GM12874 (cell line): ENCODE data around the gene MAN1B1.

Source experiments
- CTCF ChIP-seq: IDR thresholded peaks from 2 replicates; pipeline ENCODE4 v1.5.1; 2011; ENCODE audit warnings: low read depth, mild to moderate bottlenecking, control low read depth, low read length, moderate library complexity; ENCODE audit not compliant: insufficient read depth

MAN1B1 gene

GRCh38 chr9:137148242-137148641 is 61.5 kb downstream of the MAN1B1 start:
- no peak for TF ChIP-seq CTCF

- TF ChIP-seq CTCF = no peak
Observed at GRCh38 chr9:137148661-137149060, 61.9 kb downstream of the MAN1B1 start.

- no peak for TF ChIP-seq CTCF
Observed at GRCh38 chr9:137149363-137149762, 62.6 kb downstream of the MAN1B1 start.

GRCh38 chr9:137149942-137150616 is 63.3 kb downstream of the MAN1B1 start:
- no peak for TF ChIP-seq CTCF

- no peak for TF ChIP-seq CTCF
Observed at GRCh38 chr9:137150617-137151457, 64.1 kb downstream of the MAN1B1 start.

GRCh38 chr9:137152844-137153405 is 66.1 kb downstream of the MAN1B1 start:
- no peak for TF ChIP-seq CTCF

- TF ChIP-seq CTCF = no peak
Observed at GRCh38 chr9:137156567-137157375, 70.0 kb downstream of the MAN1B1 start.
